MM.1S (cell line): ENCODE results near the gene NFATC2.

Experiments used
- DNase-seq: peaks from one replicate; pipeline ENCODE4 v3.0.0-alpha.2; 2015
- H2AFZ ChIP-seq: fragments of 300-600 bp; sonication (generic); 2 replicates; pipeline ENCODE4 v1.6.0; 2016; ENCODE audit warnings: antibody characterized with exemption, low read length
- H3F3A ChIP-seq: fragments of 300-600 bp; sonication (generic); 2 replicates; pipeline ENCODE4 v1.6.1; 2016; ENCODE audit warnings: mild to moderate bottlenecking, antibody characterized with exemption, low read length, moderate library complexity, mixed read lengths; ENCODE audit not compliant: insufficient read depth
- H3K27ac ChIP-seq: fragments of 300-600 bp; sonication (generic); 2 replicates; pipeline ENCODE4 v1.5.1; 2016; ENCODE audit warnings: mild to moderate bottlenecking, low read length
- H3K27me3 ChIP-seq: fragments of 300-600 bp; sonication (generic); replicated peaks from 2 replicates; pipeline ENCODE4 v1.6.0; 2016; ENCODE audit warnings: low read length; ENCODE audit not compliant: insufficient read depth
- H3K36me3 ChIP-seq: fragments of 300-600 bp; sonication (generic); replicated peaks from 2 replicates; pipeline ENCODE4 v1.6.1; 2016; ENCODE audit warnings: mild to moderate bottlenecking, low read length, mixed read lengths; ENCODE audit not compliant: insufficient read depth
- H3K4me1 ChIP-seq: fragments of 300-600 bp; sonication (generic); 2 replicates; pipeline ENCODE4 v1.6.1; 2016; ENCODE audit warnings: low read length, mixed read lengths
- H3K4me2 ChIP-seq: fragments of 300-600 bp; sonication (generic); 2 replicates; pipeline ENCODE4 v1.6.0; 2016; ENCODE audit warnings: low read depth, low read length
- H3K4me3 ChIP-seq: fragments of 300-600 bp; sonication (generic); 2 replicates; pipeline ENCODE4 v1.5.1; 2016; ENCODE audit warnings: low read length, mixed read lengths
- H3K79me2 ChIP-seq: fragments of 300-600 bp; sonication (generic); 2 replicates; pipeline ENCODE4 v1.6.1; 2016; ENCODE audit warnings: mixed run types, low read length, mixed read lengths
- H3K9ac ChIP-seq: fragments of 300-600 bp; sonication (generic); 2 replicates; pipeline ENCODE4 v1.6.1; 2016; ENCODE audit warnings: low read length, mixed read lengths
- H3K9me2 ChIP-seq: fragments of 300-600 bp; sonication (generic); replicated peaks from 2 replicates; pipeline ENCODE4 v1.6.1; 2016; ENCODE audit warnings: mild to moderate bottlenecking, low read length, mixed read lengths; ENCODE audit not compliant: insufficient read depth
- H3K9me3 ChIP-seq: fragments of 300-600 bp; sonication (generic); replicated peaks from 2 replicates; pipeline ENCODE4 v1.6.1; 2016; ENCODE audit warnings: mild to moderate bottlenecking, low read length, mixed read lengths; ENCODE audit not compliant: insufficient read depth
- H4K20me1 ChIP-seq: fragments of 300-600 bp; sonication (generic); 2 replicates; pipeline ENCODE4 v1.6.1; 2016; ENCODE audit warnings: mild to moderate bottlenecking, low read length, moderate library complexity, mixed read lengths; ENCODE audit not compliant: insufficient read depth
- EZH2 ChIP-seq: fragments of 300-600 bp; sonication (generic); optimal IDR thresholded peaks from 2 replicates; pipeline ENCODE3; 2017; ENCODE audit warnings: low read depth, mild to moderate bottlenecking, antibody characterized with exemption, low read length, mixed read lengths
- EZH2phosphoT487 ChIP-seq: fragments of 300-600 bp; sonication (generic); IDR thresholded peaks from 2 replicates; pipeline ENCODE4 v1.6.1; 2018; ENCODE audit warnings: antibody characterized with exemption, low read length
- TF ChIP-seq, protein P1 (sequence below): fragments of 300-600 bp; sonication (generic); IDR thresholded peaks from 2 replicates; pipeline ENCODE4 v1.5.1; 2016; ENCODE audit warnings: antibody characterized with exemption, low read length, mixed read lengths

NFATC2 gene

GRCh38 chr20:51337126-51337805, 205.3 kb downstream of the NFATC2 start:
- H3K27me3 ChIP-seq = no peaks in the 10 kb centered on the region
- H3K79me2 ChIP-seq = no peaks in the 10 kb centered on the region
- no peaks in the 10 kb centered on the region for H4K20me1 ChIP-seq
- H3K4me3 ChIP-seq = no peak overlapping the region
- H2AFZ ChIP-seq = no peak overlapping the region
- TF ChIP-seq EZH2 = no peak
- TF ChIP-seq, protein P1, sequence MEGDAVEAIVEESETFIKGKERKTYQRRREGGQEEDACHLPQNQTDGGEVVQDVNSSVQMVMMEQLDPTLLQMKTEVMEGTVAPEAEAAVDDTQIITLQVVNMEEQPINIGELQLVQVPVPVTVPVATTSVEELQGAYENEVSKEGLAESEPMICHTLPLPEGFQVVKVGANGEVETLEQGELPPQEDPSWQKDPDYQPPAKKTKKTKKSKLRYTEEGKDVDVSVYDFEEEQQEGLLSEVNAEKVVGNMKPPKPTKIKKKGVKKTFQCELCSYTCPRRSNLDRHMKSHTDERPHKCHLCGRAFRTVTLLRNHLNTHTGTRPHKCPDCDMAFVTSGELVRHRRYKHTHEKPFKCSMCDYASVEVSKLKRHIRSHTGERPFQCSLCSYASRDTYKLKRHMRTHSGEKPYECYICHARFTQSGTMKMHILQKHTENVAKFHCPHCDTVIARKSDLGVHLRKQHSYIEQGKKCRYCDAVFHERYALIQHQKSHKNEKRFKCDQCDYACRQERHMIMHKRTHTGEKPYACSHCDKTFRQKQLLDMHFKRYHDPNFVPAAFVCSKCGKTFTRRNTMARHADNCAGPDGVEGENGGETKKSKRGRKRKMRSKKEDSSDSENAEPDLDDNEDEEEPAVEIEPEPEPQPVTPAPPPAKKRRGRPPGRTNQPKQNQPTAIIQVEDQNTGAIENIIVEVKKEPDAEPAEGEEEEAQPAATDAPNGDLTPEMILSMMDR = no peak
- no peak for TF ChIP-seq EZH2phosphoT487
- no peaks in the 10 kb centered on the region for H3K9me3 ChIP-seq
- no peak for DNase-seq
- H3K9ac ChIP-seq = no peak overlapping the region
- H3K36me3 ChIP-seq = no peaks in the 10 kb centered on the region
- H3K4me2 ChIP-seq = no peak overlapping the region
- no peak overlapping the region for H3K27ac ChIP-seq
- H3F3A ChIP-seq = no peaks in the 10 kb centered on the region
- peaks cover 1% of the 10 kb centered on the region; the same call in 1 of the 2 replicates for H3K4me1 ChIP-seq
- H3K9me2 ChIP-seq = no peaks in the 10 kb centered on the region
